ENCODE results near the gene OR10H1. TPM values are rescaled to one million over a fixed set of nuclear protein-coding genes. Genes with fewer than 3 reads are reported as not detected.
"Not testable (repeated sequence)": the region's sequence is repeated elsewhere in the genome, so short reads cannot be mapped to it uniquely, and the experiment has no call there.

OR10H1 gene
- total RNA-seq, 6 donors from 2014 or later: not detected

GRCh38 chr19:15859187-15859586, 43.7 kb upstream of the OR10H1 start:
- H3K4me3 ChIP-seq: no peak overlapping the region
- no peaks in the 10 kb centered on the region for H3K9me3 ChIP-seq
- no peaks in the 10 kb centered on the region for H3K27me3 ChIP-seq
- no peak overlapping the region for H3K27ac ChIP-seq
- DNase-seq: no peak
- TF ChIP-seq POLR2A (IDR thresholded peaks at IDR 0.05): no peak
- no peak for TF ChIP-seq CTCF (IDR thresholded peaks at IDR 0.05)
- TF ChIP-seq EP300 (IDR thresholded peaks at IDR 0.05): no peak
- TF ChIP-seq POLR2AphosphoS5 (IDR thresholded peaks at IDR 0.05): no peak
- no peak for ATAC-seq (ENCODE audit: low FRiP score in 2 of 2)
- no peaks in the 10 kb centered on the region for H3K4me1 ChIP-seq
- H3K36me3 ChIP-seq: no peaks in the 10 kb centered on the region
- 78 to 80% methylated on average over 6 of the region's 6 CpGs for WGBS, 2 donors

GRCh38 chr19:15850385-15850784, 34.9 kb upstream of the OR10H1 start:
- 91 to 100% methylated on average over 1 to 3 of the region's 3 CpGs for WGBS, 2 donors
- no peak overlapping the region for H3K27ac ChIP-seq
- H3K9me3 ChIP-seq: no peaks in the 10 kb centered on the region
- H3K27me3 ChIP-seq: no peaks in the 10 kb centered on the region
- H3K4me3 ChIP-seq: no peak overlapping the region
- no peaks in the 10 kb centered on the region for H3K36me3 ChIP-seq
- peaks cover 0 to 2% (median 0%) of the 10 kb centered on the region in 4 donors for H3K4me1 ChIP-seq
- TF ChIP-seq POLR2AphosphoS5 (IDR thresholded peaks at IDR 0.05) (no peak), EP300 (IDR thresholded peaks at IDR 0.05) (no peak), CTCF (IDR thresholded peaks at IDR 0.05) (no peak), POLR2A (IDR thresholded peaks at IDR 0.05) (no peak)
- no peak for ATAC-seq (ENCODE audit: low FRiP score in 2 of 2)
- DNase-seq: no peak

DNA sequence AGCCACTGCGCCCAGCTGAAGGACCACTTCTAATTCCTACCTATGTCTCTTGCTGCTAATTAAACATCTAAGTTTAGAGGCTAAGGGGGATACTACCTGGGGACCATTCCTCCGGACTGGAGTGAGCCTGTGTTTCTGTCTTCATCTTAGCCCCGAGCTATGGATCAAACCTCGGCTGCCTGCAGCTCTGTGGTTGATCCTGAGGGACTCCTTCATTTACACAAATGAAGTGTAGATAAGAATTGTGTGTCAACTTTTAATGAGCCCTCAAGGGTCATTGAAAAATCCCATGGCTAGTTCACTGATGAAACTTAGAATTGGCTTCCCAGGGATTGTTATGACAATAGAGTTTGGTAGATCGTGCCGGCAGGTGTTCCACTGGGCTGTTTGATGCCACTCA, 31.5 kb upstream of the OR10H1 start:
- TF ChIP-seq POLR2AphosphoS5 (IDR thresholded peaks at IDR 0.05) (no peak), CTCF (IDR thresholded peaks at IDR 0.05) (no peak), EP300 (IDR thresholded peaks at IDR 0.05) (no peak), POLR2A (IDR thresholded peaks at IDR 0.05) (peak in 1 of 4 donors; percentile 20)
- Histone ChIP-seq H3K4me1 (peaks cover 0 to 11% (median 0%) of the 10 kb centered on the region in 4 donors), H3K9me3 (no peaks in the 10 kb centered on the region), H3K27ac (no peak overlapping the region), H3K27me3 (no peaks in the 10 kb centered on the region), H3K4me3 (no peak overlapping the region), H3K36me3 (no peaks in the 10 kb centered on the region)
- 47 to 82% methylated on average over 6 of the region's 6 CpGs for WGBS, 2 donors
- ATAC-seq (ENCODE audit: low FRiP score in 2 of 2): no peak
- DNase-seq: no peak

- not testable (repeated sequence) for H3K9me3 ChIP-seq, H3K27me3 ChIP-seq, H3K36me3 ChIP-seq, H3K4me3 ChIP-seq
- WGBS, 2 donors: 44 to 54% methylated on average over 4 to 8 of the region's 8 CpGs
- peak overlapping the region in 1 of 4 donors; percentile 46 for H3K27ac ChIP-seq
- TF ChIP-seq EP300 (IDR thresholded peaks at IDR 0.05): peak in 1 of 4 donors; percentile 2
- peak in 1 of 2 donors; percentile 79 for DNase-seq
- ATAC-seq (ENCODE audit: low FRiP score in 2 of 2): peak in 1 of 2 donors; percentile 34
- H3K4me1 ChIP-seq: peaks cover 0 to 11% (median 0%) of the 10 kb centered on the region in 4 donors
Observed at GRCh38 chr19:15843894-15844222, 28.4 kb upstream of the OR10H1 start.

- Histone ChIP-seq H3K36me3 (no peaks in the 10 kb centered on the region), H3K27ac (peak overlapping the region in 1 of 4 donors; percentile 46), H3K4me1 (peaks cover 0 to 11% (median 0%) of the 10 kb centered on the region in 4 donors), H3K27me3 (no peaks in the 10 kb centered on the region), H3K9me3 (no peaks in the 10 kb centered on the region), H3K4me3 (no peak overlapping the region)
- DNase-seq (no peak), ATAC-seq (ENCODE audit: low FRiP score in 2 of 2) (no peak)
- 39 to 55% methylated on average over 5 of the region's 5 CpGs for WGBS, 2 donors
- TF ChIP-seq POLR2AphosphoS5 (IDR thresholded peaks at IDR 0.05) (no peak), POLR2A (IDR thresholded peaks at IDR 0.05) (no peak), CTCF (IDR thresholded peaks at IDR 0.05) (no peak), EP300 (IDR thresholded peaks at IDR 0.05) (no peak)
Observed at GRCh38 chr19:15843203-15843893, 27.9 kb upstream of the OR10H1 start.
